ENCODE results near the gene ST3GAL3. TPM values are rescaled to one million over a fixed set of nuclear protein-coding genes. Genes with fewer than 3 reads are reported as not detected.

The ST3GAL3 gene
- total and polyA plus RNA-seq, 10 of the 15 experiments (the other 5 are each of a cell fraction or from before 2014, with no cell fraction given): 1.2 to 19.3 (median 11.0) TPM

- TF ChIP-seq JUND (IDR thresholded peaks at IDR 0.05; ENCODE audit: low read depth, low read length) (no peak), E4F1 (IDR thresholded peaks at IDR 0.05; ENCODE audit: borderline replicate concordance, partially characterized antibody) (no peak), USF2 (IDR thresholded peaks at IDR 0.05; ENCODE audit: borderline replicate concordance, low read depth, low read length) (no peak)
These were observed 194.0 kb downstream of the ST3GAL3 start (continued) for GRCh38 chr1:43901196-43901961.

GRCh38 chr1:43902058-43902831 lies 194.9 kb downstream of the ST3GAL3 start:
- no TSS peak for BruUV-seq (replicated peaks)
- Histone ChIP-seq H3K4me2 (ENCODE audit: control insufficient read depth, insufficient read depth) (no peak overlapping the region), H3K36me3 (ENCODE audit: control insufficient read depth in 2 of 2, insufficient read depth in 2 of 2, low read length in 1 of 2) (no peaks in the 10 kb centered on the region; a peak in 2 of 4 replicates), H3K27me3 (replicated peaks in 1 of 2; ENCODE audit: control insufficient read depth in 2 of 2, insufficient read depth in 2 of 2, low read length in 1 of 2) (no peaks in the 10 kb centered on the region), H3K27ac (ENCODE audit: control insufficient read depth, insufficient read depth) (no peak overlapping the region), H2AFZ (ENCODE audit: control insufficient read depth, low read depth, low read length) (no peak overlapping the region), H3K9ac (ENCODE audit: control insufficient read depth, insufficient read depth, low read length) (no peak overlapping the region), H3K9me3 (replicated peaks; ENCODE audit: control insufficient read depth, insufficient read depth, low read length) (no peaks in the 10 kb centered on the region), H3K4me1 (ENCODE audit: control insufficient read depth, insufficient read depth, low read length) (no peaks in the 10 kb centered on the region), H4K20me1 (ENCODE audit: control insufficient read depth, insufficient read depth) (no peaks in the 10 kb centered on the region), H3K4me3 (no peak overlapping the region), H3K79me2 (ENCODE audit: control insufficient read depth, insufficient read depth, low read length) (no peaks in the 10 kb centered on the region)
- ChIA-PET CTCF (interaction anchor here (1.0 to 3.8 kb wide), 3 partner anchors 33 to 139 kb away, joined by 3 to 13 read pairs (median 7); no protein-coding TSS in a partner anchor), POLR2A (no interaction called here), SMC1A (ENCODE audit: uncharacterized antibody, unreplicated experiment) (interaction anchor here (1.3 kb wide), 1 partner anchor 10 kb away, joined by 3 read pairs; no protein-coding TSS in a partner anchor), RAD21 (ENCODE audit: unreplicated experiment) (no interaction called here)
- FAIRE-seq (no peak), ATAC-seq (no peak), DNase-seq (ENCODE audit: low read depth, low spot score) (no peak)
- in situ Hi-C loops (cut with MboI) (no loop called here), intact Hi-C loops (cut with micrococcal nuclease; ENCODE audit: unreplicated experiment) (no loop called here)
- 96% methylated on average over 4 of the region's 4 CpGs for WGBS (ENCODE audit: insufficient coverage, insufficient replicate concordance, low lambda C conversion rate, missing lambda C conversion rate)
- no peak for TF ChIP-seq NR2C2 (IDR thresholded peaks at IDR 0.05; ENCODE audit: borderline replicate concordance, control insufficient read depth, insufficient read length, low read depth)
- TF ChIP-seq EGR1 (IDR thresholded peaks at IDR 0.05; ENCODE audit: borderline replicate concordance in 1 of 2, low read depth in 2 of 2, low read length in 2 of 2): no peak
- no peak for TF ChIP-seq CBX3 (IDR thresholded peaks at IDR 0.05; ENCODE audit: borderline replicate concordance, low read depth)
- no peak for TF ChIP-seq RBBP5 (conservative IDR thresholded peaks at IDR 0.05)
- no peak for TF ChIP-seq PRDM15 (CRISPR knock-in tag; IDR thresholded peaks at IDR 0.05)
- TF ChIP-seq YBX1 (IDR thresholded peaks at IDR 0.05): no peak
- TF ChIP-seq MAX (IDR thresholded peaks at IDR 0.05; ENCODE audit: low read depth, low read length): no peak
- TF ChIP-seq IRF3 (IDR thresholded peaks at IDR 0.05): no peak

All from GM12878 (cell line).